Gastroesophageal sphincter (tissue), 3 donors: ENCODE data around the gene C6orf15.

Experiments used
- CTCF ChIP-seq, 4 experiments: fragments of 200-600 bp in 2 of 4; fragments of 450-650 bp in 2 of 4; sonication (generic) in 1 of 4; IDR thresholded peaks; one replicate each; pipeline ENCODE4 v1.5.1; 2017 to 2019; ENCODE audit warnings: antibody characterized with exemption in 4 of 4, mild to moderate bottlenecking in 2 of 4, moderate library complexity in 2 of 4
- EP300 ChIP-seq: sonication (generic); formaldehyde crosslinking; IDR thresholded peaks from one replicate; pipeline ENCODE4 v1.6.1; 2017; ENCODE audit warnings: antibody characterized with exemption, mild to moderate bottlenecking
- POLR2A ChIP-seq, 2 donors: fragments of 450-650 bp; IDR thresholded peaks; one replicate each; pipeline ENCODE4 v1.6.1; 2017; ENCODE audit warnings: antibody characterized with exemption in 2 of 2, mild to moderate bottlenecking in 2 of 2, moderate library complexity in 1 of 2
- POLR2AphosphoS5 ChIP-seq: sonication (generic); formaldehyde crosslinking; IDR thresholded peaks from one replicate; pipeline ENCODE4 v1.6.1; 2017; ENCODE audit warnings: antibody characterized with exemption

GRCh38 chr6:31090275-31090972 is 22.0 kb downstream of the C6orf15 start:
- TF ChIP-seq CTCF (IDR thresholded peaks at IDR 0.05) = no peak
- no peak for TF ChIP-seq POLR2A (IDR thresholded peaks at IDR 0.05)
- TF ChIP-seq POLR2AphosphoS5 = no peak
- TF ChIP-seq EP300 = no peak
